K562 (cell line): ENCODE results near the gene BTBD18. TPM values are rescaled to one million over a fixed set of nuclear protein-coding genes. Genes with fewer than 3 reads are reported as not detected.

ENCODE experiments used
- ASH1L ChIP-seq: fragments of 450-650 bp; IDR thresholded peaks from 2 replicates; pipeline ENCODE4 v1.6.1; 2018; ENCODE audit warnings: borderline replicate concordance, mild to moderate bottlenecking, low read depth; ENCODE audit not compliant: partially characterized antibody
- FOXP4 ChIP-seq: sonication (generic); formaldehyde crosslinking; IDR thresholded peaks from 2 replicates; pipeline ENCODE4 v1.8.0; 2022; ENCODE audit warnings: mild to moderate bottlenecking, missing genetic modification reagents, borderline replicate concordance
- GABPA ChIP-seq: fragments of 200-800 bp; sonication (Bioruptor generic); conservative IDR thresholded peaks from 2 replicates; pipeline ENCODE4 v1.6.1; 2016; ENCODE audit warnings: low read depth, missing genetic modification characterization, missing compliant biosample characterization
- HMG20B ChIP-seq: fragments of 250-450 bp; sonication (Bioruptor Pico); IDR thresholded peaks from 2 replicates; pipeline ENCODE4 v1.5.0; 2021; ENCODE audit warnings: mild to moderate bottlenecking
- HNRNPLL ChIP-seq: fragments of 200-400 bp; formaldehyde crosslinking; IDR thresholded peaks from 2 replicates; pipeline ENCODE4 v1.6.1; 2017; ENCODE audit warnings: low read length, low read depth, mild to moderate bottlenecking; ENCODE audit not compliant: poor library complexity, severe bottlenecking
- MAZ ChIP-seq, 2 experiments: fragments of 450-650 bp in 1 of 2; sonication (generic) in 1 of 2; formaldehyde crosslinking; IDR thresholded peaks in 1 of 2; conservative IDR thresholded peaks in 1 of 2; 2 replicates each; pipeline versions ENCODE4 v1.4.0 to v1.5.0; 2020; ENCODE audit warnings: mild to moderate bottlenecking in 1 of 2, missing genetic modification reagents in 1 of 2
- NFXL1 ChIP-seq: fragments of 450-650 bp; formaldehyde crosslinking; IDR thresholded peaks from 2 replicates; pipeline ENCODE4 v1.4.0; 2021; ENCODE audit warnings: mild to moderate bottlenecking
- POLR2H ChIP-seq: IDR thresholded peaks from 2 replicates; pipeline ENCODE4 v1.6.1; 2016; ENCODE audit warnings: missing genetic modification characterization, low read depth, mild to moderate bottlenecking, control low read depth, missing compliant biosample characterization, moderate library complexity
- RNF2 ChIP-seq: sonication (generic); IDR thresholded peaks from 2 replicates; pipeline ENCODE4 v1.6.1; 2016
- TSHZ1 ChIP-seq: fragments of 250-450 bp; sonication (Bioruptor Pico); IDR thresholded peaks from 2 replicates; pipeline ENCODE4 v1.4.0; 2020; ENCODE audit warnings: mild to moderate bottlenecking, moderate library complexity
- XRCC5 ChIP-seq: fragments of 200-400 bp; formaldehyde crosslinking; IDR thresholded peaks from 2 replicates; pipeline ENCODE4 v1.6.1; 2017; ENCODE audit warnings: low read depth, mild to moderate bottlenecking, low read length
- ZNF23 ChIP-seq: fragments of 250-450 bp; sonication (Bioruptor Pico); IDR thresholded peaks from 2 replicates; pipeline ENCODE4 v1.4.0; 2020; ENCODE audit warnings: mild to moderate bottlenecking
- ZNF3 ChIP-seq: fragments of 250-450 bp; sonication (Bioruptor Pico); IDR thresholded peaks from 2 replicates; pipeline ENCODE4 v1.5.0; 2021; ENCODE audit warnings: mild to moderate bottlenecking, moderate library complexity
- ZNF408 ChIP-seq: fragments of 250-450 bp; sonication (Bioruptor Pico); IDR thresholded peaks from 2 replicates; pipeline ENCODE4 v1.4.0; 2020; ENCODE audit warnings: low read depth, mild to moderate bottlenecking, moderate library complexity
- polyA plus RNA-seq, 8 experiments: library from polyadenylated mRNA; depleted of rRNA in 4 of 8; stranded (reverse) in 5 of 8; unstranded in 3 of 8; fragments of >200 nt; fragmentation: Nextera tagmentation in 2 of 8; fragmentation: Illumina TruSeq in 1 of 8; extraction: Ambion mirVana in 2 of 8; extraction: Trizol in 1 of 8; gene quantifications; 2 replicates each; pipeline versions ENCODE4 v1.2.1 to v1.2.3, GENCODE V29; 2011 to 2014; ENCODE audit warnings: inconsistent platforms in 1 of 8, missing spikeins in 1 of 8
- total RNA-seq, 7 experiments: library from RNA; depleted of rRNA in 6 of 7; stranded (reverse); fragments of >200 nt in 6 of 7; fragmentation: Illumina TruSeq in 2 of 7; extraction: Trizol in 2 of 7; gene quantifications; 2 replicates each; pipeline versions ENCODE4 v1.2.1 to v1.2.3, GENCODE V29; 2011 to 2021; ENCODE audit warnings: low replicate concordance in 1 of 7
- TF ChIP-seq, protein P1 (sequence below): fragments of 450-650 bp; IDR thresholded peaks from 2 replicates; pipeline ENCODE4 v1.6.1; 2018; ENCODE audit not compliant: partially characterized antibody

The BTBD18 gene
- total and polyA plus RNA-seq, 9 of the 15 experiments (the other 6 are each of a cell fraction or from before 2014, with no cell fraction given) = 0.06 TPM; not detected in 8

DNA sequence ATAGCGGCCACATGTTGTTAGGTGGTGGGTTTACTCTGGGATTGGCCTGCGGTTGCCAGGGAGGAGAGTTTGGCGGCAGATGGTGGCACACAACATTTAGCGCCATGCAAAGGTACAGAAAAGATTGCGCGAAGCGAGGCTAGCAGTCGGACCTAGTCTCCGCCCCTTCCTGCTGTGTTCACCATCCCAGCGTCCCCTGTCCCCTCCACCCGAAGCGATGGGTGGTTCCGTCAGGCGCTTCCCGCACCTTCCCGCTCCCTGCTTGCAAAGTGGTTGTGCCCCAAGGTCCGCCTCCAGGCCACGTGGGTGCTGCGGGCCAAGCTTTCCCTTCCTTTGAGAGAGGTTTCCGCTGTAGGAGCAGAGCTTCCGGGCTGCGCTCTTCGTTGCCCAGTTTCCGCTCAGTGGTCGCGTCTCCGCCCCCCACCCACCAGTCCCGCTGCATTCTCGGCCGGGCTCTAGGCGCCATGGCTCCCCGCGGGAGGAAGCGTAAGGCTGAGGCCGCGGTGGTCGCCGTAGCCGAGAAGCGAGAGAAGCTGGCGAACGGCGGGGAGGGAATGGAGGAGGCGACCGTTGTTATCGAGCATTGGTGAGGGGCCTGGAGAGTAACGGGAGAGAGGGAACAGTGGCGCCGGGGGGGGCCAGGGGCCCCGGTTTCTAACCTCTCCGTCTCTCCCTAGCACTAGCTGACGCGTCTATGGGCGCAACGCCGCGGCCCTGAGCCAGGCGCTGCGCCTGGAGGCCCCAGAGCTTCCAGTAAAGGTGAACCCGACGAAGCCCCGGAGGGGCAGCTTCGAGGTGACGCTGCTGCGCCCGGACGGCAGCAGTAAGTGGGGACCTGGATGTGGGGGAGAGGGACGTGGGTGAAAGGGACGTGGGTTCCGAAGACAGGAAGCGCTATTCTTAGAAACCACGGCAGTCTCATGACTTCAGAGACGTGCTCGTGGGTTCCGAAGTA lies 10.2 kb downstream of the BTBD18 start, which contains the start of gene SELENOH (continued):
- TF ChIP-seq GABPA (tag) = peak; percentile 97
- 0 out of 2 replicates have a peak, but pooled peaks have one; percentile 43 for TF ChIP-seq ZNF23
- TF ChIP-seq XRCC5 = peak; percentile 99
- TF ChIP-seq MAZ (CRISPR knock-in tag; conservative IDR thresholded peaks at IDR 0.05 in 1 of 2, IDR thresholded peaks at IDR 0.05 in 1 of 2) = peak; percentile 84 to 93
- TF ChIP-seq HNRNPLL = peak; percentile 91
- TF ChIP-seq TSHZ1 = no peak
- TF ChIP-seq, protein P1, sequence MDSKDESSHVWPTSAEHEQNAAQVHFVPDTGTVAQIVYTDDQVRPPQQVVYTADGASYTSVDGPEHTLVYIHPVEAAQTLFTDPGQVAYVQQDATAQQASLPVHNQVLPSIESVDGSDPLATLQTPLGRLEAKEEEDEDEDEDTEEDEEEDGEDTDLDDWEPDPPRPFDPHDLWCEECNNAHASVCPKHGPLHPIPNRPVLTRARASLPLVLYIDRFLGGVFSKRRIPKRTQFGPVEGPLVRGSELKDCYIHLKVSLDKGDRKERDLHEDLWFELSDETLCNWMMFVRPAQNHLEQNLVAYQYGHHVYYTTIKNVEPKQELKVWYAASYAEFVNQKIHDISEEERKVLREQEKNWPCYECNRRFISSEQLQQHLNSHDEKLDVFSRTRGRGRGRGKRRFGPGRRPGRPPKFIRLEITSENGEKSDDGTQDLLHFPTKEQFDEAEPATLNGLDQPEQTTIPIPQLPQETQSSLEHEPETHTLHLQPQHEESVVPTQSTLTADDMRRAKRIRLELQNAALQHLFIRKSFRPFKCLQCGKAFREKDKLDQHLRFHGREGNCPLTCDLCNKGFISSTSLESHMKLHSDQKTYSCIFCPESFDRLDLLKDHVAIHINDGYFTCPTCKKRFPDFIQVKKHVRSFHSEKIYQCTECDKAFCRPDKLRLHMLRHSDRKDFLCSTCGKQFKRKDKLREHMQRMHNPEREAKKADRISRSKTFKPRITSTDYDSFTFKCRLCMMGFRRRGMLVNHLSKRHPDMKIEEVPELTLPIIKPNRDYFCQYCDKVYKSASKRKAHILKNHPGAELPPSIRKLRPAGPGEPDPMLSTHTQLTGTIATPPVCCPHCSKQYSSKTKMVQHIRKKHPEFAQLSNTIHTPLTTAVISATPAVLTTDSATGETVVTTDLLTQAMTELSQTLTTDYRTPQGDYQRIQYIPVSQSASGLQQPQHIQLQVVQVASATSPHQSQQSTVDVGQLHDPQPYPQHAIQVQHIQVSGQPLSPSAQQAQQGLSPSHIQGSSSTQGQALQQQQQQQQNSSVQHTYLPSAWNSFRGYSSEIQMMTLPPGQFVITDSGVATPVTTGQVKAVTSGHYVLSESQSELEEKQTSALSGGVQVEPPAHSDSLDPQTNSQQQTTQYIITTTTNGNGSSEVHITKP = peak; percentile 99
- TF ChIP-seq ASH1L = peak; percentile 38
- peak; percentile 88 for TF ChIP-seq POLR2H (tag)
- TF ChIP-seq NFXL1 (CRISPR knock-in tag) = no peak
- no peak for TF ChIP-seq HMG20B
- TF ChIP-seq ZNF3 (CRISPR knock-in tag) = no peak
- no peak for TF ChIP-seq ZNF408
- TF ChIP-seq RNF2 = peak; percentile 87
- TF ChIP-seq FOXP4 (CRISPR knock-in tag) = no peak
